ENCODE results near the gene CSMD2.

Gene CSMD2

GRCh38 chr1:33743221-33743998 is 421.6 kb downstream of the CSMD2 start:
- TF ChIP-seq POLR2A (IDR thresholded peaks at IDR 0.05; ENCODE audit: low read depth, low read length) (no peak), POLR2AphosphoS5 (IDR thresholded peaks at IDR 0.05; ENCODE audit: low read depth, low read length) (no peak), TAF1 (IDR thresholded peaks at IDR 0.05; ENCODE audit: borderline replicate concordance, low read depth, low read length) (no peak)
- FAIRE-seq, result no peak
- DNase-seq (ENCODE audit: insufficient read length), result no peak

GRCh38 chr1:33742663-33743062 is 422.4 kb downstream of the CSMD2 start:
- TF ChIP-seq POLR2AphosphoS5 (IDR thresholded peaks at IDR 0.05; ENCODE audit: low read depth, low read length) (no peak), POLR2A (IDR thresholded peaks at IDR 0.05; ENCODE audit: low read depth, low read length) (no peak), TAF1 (IDR thresholded peaks at IDR 0.05; ENCODE audit: borderline replicate concordance, low read depth, low read length) (no peak)
- no peak for FAIRE-seq
- no peak for DNase-seq (ENCODE audit: insufficient read length)

GRCh38 chr1:33741749-33742148 is 423.3 kb downstream of the CSMD2 start:
- no peak for FAIRE-seq
- no peak for DNase-seq (ENCODE audit: insufficient read length)
- TF ChIP-seq POLR2A (IDR thresholded peaks at IDR 0.05; ENCODE audit: low read depth, low read length) (no peak), POLR2AphosphoS5 (IDR thresholded peaks at IDR 0.05; ENCODE audit: low read depth, low read length) (no peak), TAF1 (IDR thresholded peaks at IDR 0.05; ENCODE audit: borderline replicate concordance, low read depth, low read length) (no peak)

GRCh38 chr1:33740040-33740744 is 424.8 kb downstream of the CSMD2 start:
- no peak for FAIRE-seq
- TF ChIP-seq POLR2A (IDR thresholded peaks at IDR 0.05; ENCODE audit: low read depth, low read length) (no peak), TAF1 (IDR thresholded peaks at IDR 0.05; ENCODE audit: borderline replicate concordance, low read depth, low read length) (no peak), POLR2AphosphoS5 (IDR thresholded peaks at IDR 0.05; ENCODE audit: low read depth, low read length) (no peak)
- no peak for DNase-seq (ENCODE audit: insufficient read length)

GRCh38 chr1:33738976-33739375 is 426.1 kb downstream of the CSMD2 start:
- no peak for DNase-seq (ENCODE audit: insufficient read length)
- TF ChIP-seq TAF1 (IDR thresholded peaks at IDR 0.05; ENCODE audit: borderline replicate concordance, low read depth, low read length) (no peak), POLR2AphosphoS5 (IDR thresholded peaks at IDR 0.05; ENCODE audit: low read depth, low read length) (no peak), POLR2A (IDR thresholded peaks at IDR 0.05; ENCODE audit: low read depth, low read length) (no peak)
- FAIRE-seq, result no peak

GRCh38 chr1:33738536-33738935 is 426.5 kb downstream of the CSMD2 start:
- DNase-seq (ENCODE audit: insufficient read length), result no peak
- no peak for FAIRE-seq
- TF ChIP-seq POLR2A (IDR thresholded peaks at IDR 0.05; ENCODE audit: low read depth, low read length), result no peak
- TF ChIP-seq TAF1 (IDR thresholded peaks at IDR 0.05; ENCODE audit: borderline replicate concordance, low read depth, low read length), result no peak
- no peak for TF ChIP-seq POLR2AphosphoS5 (IDR thresholded peaks at IDR 0.05; ENCODE audit: low read depth, low read length)

GRCh38 chr1:33736496-33736895 is 428.5 kb downstream of the CSMD2 start:
- TF ChIP-seq TAF1 (IDR thresholded peaks at IDR 0.05; ENCODE audit: borderline replicate concordance, low read depth, low read length) (no peak), POLR2A (IDR thresholded peaks at IDR 0.05; ENCODE audit: low read depth, low read length) (no peak)
- FAIRE-seq, result no peak
- DNase-seq (ENCODE audit: insufficient read length), result no peak

- TF ChIP-seq POLR2A (IDR thresholded peaks at IDR 0.05; ENCODE audit: low read depth, low read length), result no peak
- no peak for TF ChIP-seq POLR2AphosphoS5 (IDR thresholded peaks at IDR 0.05; ENCODE audit: low read depth, low read length)
- no peak for TF ChIP-seq TAF1 (IDR thresholded peaks at IDR 0.05; ENCODE audit: borderline replicate concordance, low read depth, low read length)
- FAIRE-seq, result no peak
- DNase-seq (ENCODE audit: insufficient read length), result no peak
These were observed 429.4 kb downstream of the CSMD2 start for GRCh38 chr1:33735624-33736023.

- FAIRE-seq, result no peak
- DNase-seq (ENCODE audit: insufficient read length), result no peak
- TF ChIP-seq TAF1 (IDR thresholded peaks at IDR 0.05; ENCODE audit: borderline replicate concordance, low read depth, low read length), result no peak
- no peak for TF ChIP-seq POLR2AphosphoS5 (IDR thresholded peaks at IDR 0.05; ENCODE audit: low read depth, low read length)
- no peak for TF ChIP-seq POLR2A (IDR thresholded peaks at IDR 0.05; ENCODE audit: low read depth, low read length)
These were observed 437.7 kb downstream of the CSMD2 start for GRCh38 chr1:33727310-33727709.

GRCh38 chr1:33726274-33726804 is 438.7 kb downstream of the CSMD2 start:
- TF ChIP-seq TAF1 (IDR thresholded peaks at IDR 0.05; ENCODE audit: borderline replicate concordance, low read depth, low read length), result no peak
- TF ChIP-seq POLR2A (IDR thresholded peaks at IDR 0.05; ENCODE audit: low read depth, low read length), result no peak
- TF ChIP-seq POLR2AphosphoS5 (IDR thresholded peaks at IDR 0.05; ENCODE audit: low read depth, low read length), result no peak
- DNase-seq (ENCODE audit: insufficient read length), result no peak
- FAIRE-seq, result no peak

- no peak for DNase-seq (ENCODE audit: insufficient read length)
- FAIRE-seq, result no peak
- TF ChIP-seq POLR2A (IDR thresholded peaks at IDR 0.05; ENCODE audit: low read depth, low read length) (no peak), TAF1 (IDR thresholded peaks at IDR 0.05; ENCODE audit: borderline replicate concordance, low read depth, low read length) (no peak), POLR2AphosphoS5 (IDR thresholded peaks at IDR 0.05; ENCODE audit: low read depth, low read length) (no peak)
These were observed 439.4 kb downstream of the CSMD2 start for GRCh38 chr1:33725556-33726160.

Measured in GM12892 (cell line).